GM12892 (cell line): ENCODE measurements around the gene SALL1.

Experiments used
- DNase-seq: peaks from one replicate; pipeline ENCODE4 v3.0.0; 2011; ENCODE audit not compliant: insufficient read length
- FAIRE-seq: peaks from 2 replicates; lab custom pipeline; 2011; peaks lifted over from hg19 to GRCh38; lab: Jason Lieb, UNC
- POLR2A ChIP-seq: IDR thresholded peaks from 2 replicates; pipeline ENCODE4 v1.6.1; 2011; ENCODE audit warnings: low read depth, low read length, control low read depth
- POLR2AphosphoS5 ChIP-seq: IDR thresholded peaks from 2 replicates; pipeline ENCODE4 v1.6.1; 2011; ENCODE audit warnings: low read depth, low read length, control low read depth
- TAF1 ChIP-seq: IDR thresholded peaks from 2 replicates; pipeline ENCODE4 v1.6.1; 2011; ENCODE audit warnings: low read depth, mild to moderate bottlenecking, control low read depth, low read length, borderline replicate concordance

Gene SALL1

GRCh38 chr16:51155820-51156806 is 5.0 kb upstream of the SALL1 start:
- FAIRE-seq, result no peak
- no peak for DNase-seq
- TF ChIP-seq POLR2AphosphoS5, result no peak
- TF ChIP-seq POLR2A, result no peak
- no peak for TF ChIP-seq TAF1

- FAIRE-seq (no peak), DNase-seq (no peak)
- no peak for TF ChIP-seq POLR2AphosphoS5
Measured at GRCh38 chr16:51155199-51155607, 4.1 kb upstream of the SALL1 start.

- no peak for DNase-seq
- no peak for FAIRE-seq
- no peak for TF ChIP-seq TAF1
Measured at GRCh38 chr16:51154271-51155171, 3.5 kb upstream of the SALL1 start.

- no peak for DNase-seq
- no peak for TF ChIP-seq POLR2AphosphoS5
- TF ChIP-seq TAF1, result no peak
- TF ChIP-seq POLR2A, result no peak
- FAIRE-seq, result no peak
Measured at GRCh38 chr16:51153577-51154031, 2.5 kb upstream of the SALL1 start.

- TF ChIP-seq POLR2A, result no peak
- TF ChIP-seq POLR2AphosphoS5, result no peak
- TF ChIP-seq TAF1, result no peak
- no peak for DNase-seq
- no peak for FAIRE-seq
Measured at GRCh38 chr16:51152691-51153576, 1.9 kb upstream of the SALL1 start.

- TF ChIP-seq POLR2A (no peak), TAF1 (no peak), POLR2AphosphoS5 (no peak)
- DNase-seq, result no peak
- no peak for FAIRE-seq
Measured at GRCh38 chr16:51151961-51152663, 1.0 kb upstream of the SALL1 start.

- TF ChIP-seq TAF1, result no peak
- no peak for TF ChIP-seq POLR2AphosphoS5
- TF ChIP-seq POLR2A, result no peak
- DNase-seq, result no peak
- no peak for FAIRE-seq
Measured at GRCh38 chr16:51151435-51151960, 428 bp upstream of the SALL1 start.

- no peak for TF ChIP-seq TAF1
- no peak for TF ChIP-seq POLR2AphosphoS5
- no peak for TF ChIP-seq POLR2A
- DNase-seq, result no peak
- no peak for FAIRE-seq
Measured at GRCh38 chr16:51150165-51150887, 744 bp downstream of the SALL1 start.

- DNase-seq (no peak), FAIRE-seq (no peak)
- no peak for TF ChIP-seq TAF1
Measured at GRCh38 chr16:51149721-51150164, 1.3 kb downstream of the SALL1 start.
